Fibroblast of pulmonary artery (primary cell): ENCODE results near the gene PYGM.

Experiments used
- DNase-seq: peaks from one replicate; pipeline ENCODE4 v3.0.0-alpha.2; 2010; ENCODE audit warnings: low read depth
- H3K4me3 ChIP-seq: replicated peaks from 2 replicates; pipeline ENCODE4 v1.5.1; 2011; ENCODE audit warnings: low read depth, mild to moderate bottlenecking, control low read depth, low read length, moderate library complexity
- CTCF ChIP-seq: IDR thresholded peaks from 2 replicates; pipeline ENCODE4 v1.5.1; 2011; ENCODE audit warnings: mild to moderate bottlenecking, control low read depth, low read length, inconsistent platforms; ENCODE audit errors: missing control alignments

The PYGM gene

DNA sequence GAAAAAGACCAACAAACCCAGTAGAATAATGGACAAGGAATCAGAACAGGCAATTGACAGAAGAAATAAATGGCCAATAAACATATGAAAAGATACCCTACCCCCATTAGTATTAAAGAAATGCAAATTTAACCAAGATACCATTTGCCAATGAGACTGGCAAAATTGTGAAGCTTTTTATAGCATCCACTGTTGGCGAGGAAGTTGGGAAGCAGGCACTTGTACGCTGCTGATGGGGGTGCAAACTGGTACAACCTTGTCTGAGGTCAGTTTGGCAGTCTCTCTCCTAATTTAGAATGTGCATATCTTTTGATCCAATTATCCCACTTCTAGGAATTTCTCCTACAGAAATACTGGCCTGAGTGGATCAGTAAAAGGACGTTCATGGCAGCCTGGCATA lies 28.2 kb downstream of the PYGM start:
- no peak overlapping the region for H3K4me3 ChIP-seq
- no peak for DNase-seq
- TF ChIP-seq CTCF = no peak

GRCh38 chr11:64729851-64730382 lies 29.9 kb downstream of the PYGM start:
- no peak for DNase-seq
- TF ChIP-seq CTCF = no peak
- no peak overlapping the region for H3K4me3 ChIP-seq

- no peak for TF ChIP-seq CTCF
- DNase-seq = no peak
- H3K4me3 ChIP-seq = no peak overlapping the region
Measured at GRCh38 chr11:64728757-64729365, 30.9 kb downstream of the PYGM start.

GRCh38 chr11:64726867-64727530 lies 32.8 kb downstream of the PYGM start:
- TF ChIP-seq CTCF = no peak
- DNase-seq = no peak
- no peak overlapping the region for H3K4me3 ChIP-seq

GRCh38 chr11:64726211-64726641 lies 33.5 kb downstream of the PYGM start:
- no peak for DNase-seq
- H3K4me3 ChIP-seq = no peak overlapping the region
- no peak for TF ChIP-seq CTCF

- no peak for DNase-seq
- TF ChIP-seq CTCF = no peak
- H3K4me3 ChIP-seq = no peak overlapping the region
Measured at GRCh38 chr11:64724863-64725532, 34.8 kb downstream of the PYGM start.
